GM12878 (cell line): ENCODE measurements around the gene KIAA0930.

Experiments
- CHD2 ChIP-seq: IDR thresholded peaks from 2 replicates; pipeline ENCODE4 v1.6.1; 2011; ENCODE audit warnings: low read depth, low read length, improper control_type of control experiment, borderline replicate concordance
- CTCF ChIP-seq, 3 experiments: IDR thresholded peaks in 2 of 3; conservative IDR thresholded peaks in 1 of 3; 2 replicates each; pipeline ENCODE4 v1.5.1; 2011; ENCODE audit warnings: low read depth in 3 of 3, low read length in 3 of 3, mild to moderate bottlenecking in 3 of 3, control low read depth in 2 of 3, moderate library complexity in 2 of 3, inconsistent platforms in 1 of 3, mixed read lengths in 1 of 3; ENCODE audit not compliant: control insufficient read depth in 2 of 3, insufficient read depth in 1 of 3; ENCODE audit errors: extremely low read depth in 1 of 3
- EED ChIP-seq: sonication (generic); IDR thresholded peaks from 2 replicates; pipeline ENCODE4 v1.6.1; 2016; ENCODE audit warnings: antibody characterized with exemption, low read depth
- EGR1 ChIP-seq, 2 experiments: IDR thresholded peaks; 1 replicate in 1 of 2; 2 replicates in 1 of 2; pipeline ENCODE4 v1.6.1; 2011 to 2012; ENCODE audit warnings: low read depth in 2 of 2, low read length in 2 of 2, borderline replicate concordance in 1 of 2, mild to moderate bottlenecking in 1 of 2, moderate library complexity in 1 of 2
- NFIC ChIP-seq: IDR thresholded peaks from 2 replicates; pipeline ENCODE4 v1.6.1; 2012; ENCODE audit warnings: low read depth, mild to moderate bottlenecking, inconsistent platforms, low read length, moderate library complexity
- POLR2A ChIP-seq: IDR thresholded peaks from 2 replicates; pipeline ENCODE4 v1.6.1; 2011; ENCODE audit warnings: low read depth, mild to moderate bottlenecking, low read length
- TAF1 ChIP-seq: IDR thresholded peaks from 2 replicates; pipeline ENCODE4 v1.6.1; 2011; ENCODE audit warnings: mild to moderate bottlenecking, low read depth, low read length, borderline replicate concordance

- no peak for TF ChIP-seq NFIC
- no peak for TF ChIP-seq EED
- no peak for TF ChIP-seq CTCF (IDR thresholded peaks at IDR 0.05 in 2 of 3, conservative IDR thresholded peaks at IDR 0.05 in 1 of 3; ENCODE audit: control insufficient read depth in 2 of 3, extremely low read depth in 1 of 3, insufficient read depth in 1 of 3, low read depth in 3 of 3, low read length in 3 of 3)
- TF ChIP-seq POLR2A: no peak
- no peak for TF ChIP-seq TAF1
- no peak for TF ChIP-seq CHD2
- no peak for TF ChIP-seq EGR1 (IDR thresholded peaks at IDR 0.05; ENCODE audit: borderline replicate concordance in 1 of 2, low read depth in 2 of 2, low read length in 2 of 2)
These were observed 28.8 kb downstream of the KIAA0930 start for GRCh38 chr22:45211848-45212247.
